WTC11 (cell line): Measurements from ENCODE around the gene SND1.

Source experiments
- GTF2I ChIP-seq: fragments of 250-450 bp; sonication (Bioruptor Pico); conservative IDR thresholded peaks from 2 replicates; pipeline ENCODE4 v1.4.0; 2021; ENCODE audit warnings: mild to moderate bottlenecking
- ZNF138 ChIP-seq: sonication (generic); formaldehyde crosslinking; conservative IDR thresholded peaks from 2 replicates; pipeline ENCODE4 v1.8.1; 2022; ENCODE audit warnings: mild to moderate bottlenecking, moderate library complexity, missing genetic modification reagents

- TF ChIP-seq ZNF138 (CRISPR knock-in tag) (no peak), GTF2I (CRISPR knock-in tag) (no peak)
Observed at GRCh38 chr7:127718340-127718679, 66.3 kb downstream of the SND1 start.
